Stimulated activated CD4-positive, alpha-beta T cell treated with anti-CD3 and anti-CD28 coated beads, Interleukin-12 subunit alpha, Interleukin-12 subunit beta, amount 100 ng/mL, for 24 hours (primary cell): ENCODE data around the gene FGF9.

Experiments used
- DNase-seq, 2 experiments: peaks; one replicate each; pipeline ENCODE4 v3.0.0-alpha.2; 2020; ENCODE audit warnings: low read depth in 2 of 2

FGF9 gene

GRCh38 chr13:21674490-21675009 lies 3.7 kb downstream of the FGF9 start:
- no peak for DNase-seq

- DNase-seq = no peak
These were observed 4.5 kb downstream of the FGF9 start for GRCh38 chr13:21675095-21675991.

GRCh38 chr13:21676611-21677021 lies 5.7 kb downstream of the FGF9 start:
- DNase-seq = no peak

- DNase-seq = no peak
These were observed 6.3 kb downstream of the FGF9 start for GRCh38 chr13:21677075-21677623.

- DNase-seq = no peak
These were observed 12.3 kb downstream of the FGF9 start for GRCh38 chr13:21683034-21683733.

- no peak for DNase-seq
These were observed 13.7 kb downstream of the FGF9 start for GRCh38 chr13:21684576-21684975.

GRCh38 chr13:21685485-21686064 lies 14.7 kb downstream of the FGF9 start:
- DNase-seq = no peak

- DNase-seq = no peak
These were observed 16.0 kb downstream of the FGF9 start for GRCh38 chr13:21686751-21687391.

GRCh38 chr13:21688056-21688455 lies 17.2 kb downstream of the FGF9 start:
- no peak for DNase-seq

- DNase-seq = no peak
These were observed 18.2 kb downstream of the FGF9 start for GRCh38 chr13:21689097-21689496.

- DNase-seq = no peak
These were observed 20.1 kb downstream of the FGF9 start for GRCh38 chr13:21690955-21691354.

- no peak for DNase-seq
These were observed 20.6 kb downstream of the FGF9 start for GRCh38 chr13:21691500-21691899.

GRCh38 chr13:21691928-21692327 lies 21.1 kb downstream of the FGF9 start:
- DNase-seq = no peak

GRCh38 chr13:21694831-21695230 lies 24.0 kb downstream of the FGF9 start:
- DNase-seq = no peak

GRCh38 chr13:21695546-21695945 lies 24.7 kb downstream of the FGF9 start:
- DNase-seq = no peak

- DNase-seq = no peak
These were observed 26.1 kb downstream of the FGF9 start for GRCh38 chr13:21696865-21697448.

- DNase-seq = no peak
These were observed 28.2 kb downstream of the FGF9 start for GRCh38 chr13:21698817-21699679.

- no peak for DNase-seq
These were observed 30.6 kb downstream of the FGF9 start for GRCh38 chr13:21701460-21701859.

GRCh38 chr13:21703846-21704245 lies 33.0 kb downstream of the FGF9 start:
- no peak for DNase-seq

- no peak for DNase-seq
These were observed 36.7 kb downstream of the FGF9 start for GRCh38 chr13:21707586-21707985.
